IPS-11a (cell line): ENCODE results near the gene EDN2.

Experiments
- H3K4me3 ChIP-seq: one replicate; pipeline ENCODE4 v1.5.1; 2013; ENCODE audit warnings: low read depth, low read length, control low read depth

The EDN2 gene

DNA sequence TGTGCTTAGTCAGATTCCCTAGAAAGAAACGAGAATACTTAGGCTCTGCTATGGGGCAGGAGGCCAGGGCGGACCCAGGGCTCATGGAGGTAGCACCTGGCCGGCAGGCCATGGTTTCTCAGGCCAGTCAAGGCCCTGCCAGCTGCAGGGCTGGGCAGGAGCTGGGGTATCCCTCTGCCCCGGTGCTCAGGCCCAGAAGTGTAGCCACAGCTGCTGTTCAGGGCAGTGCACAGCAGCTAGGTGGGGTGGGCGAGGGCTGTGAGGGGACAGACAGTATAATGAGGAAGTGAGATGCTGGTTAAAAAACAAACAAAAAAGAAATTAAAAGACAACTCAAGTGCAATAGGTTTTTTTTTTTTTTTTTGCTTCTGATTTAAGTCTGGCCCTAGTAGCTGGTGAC is 34.0 kb upstream of the EDN2 start:
- no peak overlapping the region for H3K4me3 ChIP-seq

DNA sequence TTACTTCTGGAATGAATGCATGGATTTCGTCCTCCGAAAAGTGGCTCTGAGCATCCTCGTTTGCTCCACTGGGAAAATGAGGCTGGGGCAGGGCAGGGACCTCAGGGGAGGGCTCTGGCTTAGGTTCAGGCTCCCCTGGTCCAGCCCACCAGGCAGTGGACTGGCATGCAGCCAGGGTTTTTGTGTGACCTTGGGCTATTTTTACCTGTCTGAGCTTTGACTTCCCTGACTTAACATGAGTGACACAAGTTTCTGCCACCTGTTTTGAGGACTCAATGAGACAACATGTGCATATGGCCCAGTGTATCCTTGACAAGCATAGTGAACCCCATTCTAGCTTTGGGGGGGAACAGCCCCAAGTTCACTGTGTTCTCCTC is 32.6 kb upstream of the EDN2 start:
- no peak overlapping the region for H3K4me3 ChIP-seq

DNA sequence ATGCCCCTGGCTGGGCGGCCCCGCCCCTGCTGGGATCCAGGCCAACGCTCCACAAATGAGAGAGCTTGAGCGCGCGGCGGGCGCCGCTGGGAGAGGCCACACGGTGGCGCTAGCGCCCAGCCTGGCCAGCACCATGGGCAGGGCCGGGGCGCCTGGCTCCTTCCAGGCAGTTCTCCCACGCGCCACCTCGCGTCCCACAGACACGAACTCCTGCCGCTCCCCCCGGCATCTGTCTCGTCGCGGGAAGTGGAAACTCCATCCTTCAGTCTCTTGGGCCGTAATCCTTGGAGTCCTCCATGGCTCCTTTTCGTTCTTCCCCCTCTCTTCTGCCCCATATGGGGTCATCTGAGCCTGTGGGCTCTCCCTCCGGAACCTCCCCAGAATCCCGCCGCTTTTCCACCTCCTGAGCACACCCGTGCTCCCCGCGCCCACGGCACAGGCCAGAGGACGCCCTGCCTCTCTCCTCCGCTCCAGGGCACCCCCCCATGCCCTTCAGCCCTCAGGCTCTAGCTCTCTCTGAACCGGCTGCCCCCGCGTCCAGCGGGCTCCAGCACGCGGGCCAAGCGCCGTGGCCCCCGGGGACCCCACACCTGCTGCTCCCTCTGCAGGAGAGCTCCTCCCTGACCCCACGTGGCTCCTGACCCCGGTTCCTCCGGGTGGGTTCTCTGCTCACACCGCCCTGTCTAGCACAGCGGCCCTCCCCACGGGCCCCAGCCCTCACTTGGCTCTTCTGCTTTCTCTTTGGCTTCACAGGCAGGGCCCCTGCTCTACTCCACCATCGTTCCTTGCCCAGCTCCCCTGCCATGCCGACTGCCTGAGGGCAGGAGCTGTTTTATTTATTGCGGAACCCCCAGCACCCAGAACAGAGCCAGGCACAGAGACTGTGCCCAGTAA is 31.9 kb upstream of the EDN2 start:
- peak overlapping the region; percentile 20 for H3K4me3 ChIP-seq

DNA sequence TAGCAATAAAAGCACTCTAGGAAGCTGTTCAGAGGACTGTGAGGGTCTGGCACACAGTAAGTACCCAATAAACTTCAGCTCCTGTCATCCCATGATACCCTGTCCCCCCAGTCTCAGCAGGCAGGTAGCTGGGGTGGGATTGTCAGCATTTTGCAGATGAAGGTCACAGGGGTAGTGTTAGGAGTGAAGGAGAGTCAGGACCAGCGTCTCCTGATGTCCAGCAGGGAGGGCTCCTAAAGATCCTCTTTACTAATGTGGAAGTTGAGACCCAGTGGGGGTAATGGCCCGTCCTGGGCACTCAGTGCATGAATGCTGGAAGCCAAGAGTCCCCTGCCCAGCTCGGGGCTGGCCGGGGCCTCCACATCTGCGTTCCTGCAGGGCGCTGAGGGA is 31.3 kb upstream of the EDN2 start:
- no peak overlapping the region for H3K4me3 ChIP-seq

DNA sequence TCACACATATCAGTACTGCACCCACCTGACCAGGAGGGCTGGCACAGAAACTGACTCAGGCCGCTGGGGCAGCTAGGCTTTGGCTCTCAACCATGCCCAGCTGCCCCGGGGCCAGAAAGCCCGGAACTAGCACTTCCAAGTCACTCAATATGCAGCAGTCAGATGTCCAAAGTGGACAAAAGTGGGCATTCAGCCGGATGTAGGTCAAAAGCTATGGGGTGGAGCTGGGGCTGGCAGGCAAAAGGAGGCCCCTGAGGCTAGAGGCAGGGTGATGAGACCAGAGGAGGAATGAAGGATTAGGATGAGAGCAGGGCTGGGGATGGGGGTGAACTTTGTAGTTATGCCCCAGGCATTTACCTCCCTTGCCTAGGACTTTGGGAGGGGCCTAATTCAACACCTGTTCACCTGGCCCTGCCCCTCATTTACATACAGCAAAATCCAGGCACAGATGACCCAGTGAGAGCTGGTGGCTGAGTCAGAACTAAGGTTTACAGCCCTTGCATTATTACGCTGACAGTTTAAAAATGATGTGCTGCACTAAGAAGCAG is 30.7 kb upstream of the EDN2 start:
- no peak overlapping the region for H3K4me3 ChIP-seq

DNA sequence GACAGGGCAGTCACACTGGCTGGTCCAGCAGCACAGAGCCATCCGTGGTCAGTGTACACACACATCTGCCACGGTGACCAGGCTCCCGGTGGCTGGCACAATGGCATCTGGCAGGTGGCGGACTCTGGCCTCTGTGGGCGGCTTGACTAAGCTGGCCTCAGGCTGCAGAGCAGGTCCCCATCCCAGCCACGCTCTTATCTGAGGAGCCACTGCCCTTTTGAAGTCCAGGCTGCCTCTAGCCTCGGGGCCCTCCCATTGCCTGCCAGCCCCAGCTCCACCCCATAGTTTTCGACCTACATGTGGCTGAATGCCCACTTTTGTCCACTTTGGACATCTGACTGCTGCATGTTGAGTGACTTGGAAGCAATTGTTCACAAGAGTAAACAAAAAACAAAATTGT is 29.9 kb upstream of the EDN2 start:
- H3K4me3 ChIP-seq: no peak overlapping the region

DNA sequence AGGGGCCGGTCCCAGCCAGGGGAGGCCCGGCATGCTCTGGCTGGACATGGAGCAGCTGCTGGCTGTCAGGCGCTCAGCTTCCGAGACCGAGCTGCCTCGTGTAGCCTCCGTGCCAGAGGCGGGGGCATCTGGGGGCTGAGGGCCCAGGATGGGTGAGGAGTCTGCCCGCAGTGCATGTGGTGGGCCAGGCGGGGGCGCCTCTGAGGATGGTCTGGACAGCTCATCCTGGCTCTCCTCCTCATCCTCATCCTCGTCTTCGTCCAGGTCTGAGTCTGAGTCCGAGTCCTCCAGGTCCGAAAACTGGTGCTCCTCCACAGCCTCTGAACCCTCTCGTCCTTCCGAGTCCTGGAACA is 28.9 kb upstream of the EDN2 start:
- no peak overlapping the region for H3K4me3 ChIP-seq

DNA sequence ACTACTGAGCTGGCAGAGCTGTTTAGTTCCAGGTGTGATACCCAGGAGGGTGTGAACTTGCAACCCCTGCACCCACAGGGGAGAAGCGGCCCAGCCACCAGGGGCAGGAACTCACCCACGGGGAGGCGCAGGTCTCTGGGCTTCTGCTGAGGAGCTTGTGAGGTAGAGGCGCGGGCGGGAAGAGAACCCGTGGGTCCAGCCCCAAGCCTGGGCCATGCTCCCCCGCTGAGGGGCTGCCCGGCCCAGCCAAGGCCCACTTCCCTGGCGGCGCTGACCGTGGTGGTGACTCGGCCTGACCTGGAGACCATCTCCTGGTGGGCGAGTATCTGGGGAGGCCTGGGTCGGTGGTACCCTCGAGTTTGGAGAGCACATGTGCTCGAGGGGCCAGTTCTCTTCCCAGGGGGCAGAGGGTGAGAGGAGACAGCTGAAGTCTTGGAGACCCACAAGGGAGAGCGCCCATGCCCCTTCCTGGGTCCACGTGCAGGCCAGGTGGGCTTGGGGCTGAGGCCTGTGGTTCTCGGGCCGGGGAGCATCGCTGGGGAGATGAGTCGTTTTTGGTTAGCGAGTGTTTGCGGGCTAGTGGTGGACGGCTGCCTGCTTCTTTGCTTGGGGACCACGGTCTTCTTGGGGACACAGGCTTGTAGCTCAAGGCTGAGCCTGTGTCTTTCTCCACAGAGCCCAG is 28.4 kb upstream of the EDN2 start:
- no peak overlapping the region for H3K4me3 ChIP-seq

DNA sequence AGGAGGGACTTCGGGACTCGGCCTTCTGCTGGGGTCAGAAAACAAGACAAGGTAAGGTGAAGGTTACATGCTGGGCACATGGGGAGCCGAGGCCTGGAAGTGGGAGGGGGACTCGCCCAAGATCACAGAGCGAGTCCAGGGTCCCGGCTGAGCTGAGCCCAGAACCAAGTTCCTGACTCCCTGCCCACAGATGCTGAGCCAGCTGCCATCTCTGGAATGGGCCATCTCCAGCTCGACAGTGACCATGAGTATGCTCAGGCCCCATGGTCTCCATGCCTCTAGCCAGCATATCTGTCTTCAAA is 26.7 kb upstream of the EDN2 start:
- H3K4me3 ChIP-seq: no peak overlapping the region

DNA sequence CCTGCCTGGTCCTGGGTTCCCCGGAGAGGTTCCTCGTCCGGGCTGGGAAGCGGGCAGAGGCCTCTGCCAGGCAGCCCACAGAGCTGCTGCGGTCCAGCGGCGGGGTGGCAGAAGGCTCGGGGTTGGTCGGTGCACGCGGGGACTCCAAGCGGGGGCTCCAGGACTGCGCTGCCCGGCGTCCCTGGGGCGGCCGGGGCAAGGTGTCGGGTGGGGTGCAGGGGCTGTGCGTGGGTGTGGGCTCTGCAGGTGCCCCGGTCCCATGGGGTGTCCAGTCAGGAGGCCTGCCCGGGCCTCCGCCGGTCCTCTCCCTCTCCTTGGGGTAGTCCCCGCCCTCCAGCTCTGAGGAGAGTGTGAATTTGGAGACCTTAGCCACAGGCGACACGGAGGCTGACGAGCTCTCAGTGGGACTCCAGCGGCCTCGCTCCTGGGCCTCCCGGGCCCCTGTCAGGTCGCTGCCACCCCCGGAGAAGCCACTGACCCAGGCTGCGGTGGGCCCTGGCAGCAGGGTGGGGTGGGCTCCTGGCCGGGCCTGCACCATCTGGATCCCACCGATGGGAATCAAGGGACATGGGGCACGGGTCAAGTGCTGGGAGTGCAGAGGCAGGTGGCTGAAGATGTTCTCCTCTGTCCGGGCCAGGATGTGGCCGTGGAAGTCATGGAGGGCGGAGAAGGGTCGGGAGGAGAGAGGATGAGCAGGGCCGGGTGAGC is 26.2 kb upstream of the EDN2 start:
- no peak overlapping the region for H3K4me3 ChIP-seq

DNA sequence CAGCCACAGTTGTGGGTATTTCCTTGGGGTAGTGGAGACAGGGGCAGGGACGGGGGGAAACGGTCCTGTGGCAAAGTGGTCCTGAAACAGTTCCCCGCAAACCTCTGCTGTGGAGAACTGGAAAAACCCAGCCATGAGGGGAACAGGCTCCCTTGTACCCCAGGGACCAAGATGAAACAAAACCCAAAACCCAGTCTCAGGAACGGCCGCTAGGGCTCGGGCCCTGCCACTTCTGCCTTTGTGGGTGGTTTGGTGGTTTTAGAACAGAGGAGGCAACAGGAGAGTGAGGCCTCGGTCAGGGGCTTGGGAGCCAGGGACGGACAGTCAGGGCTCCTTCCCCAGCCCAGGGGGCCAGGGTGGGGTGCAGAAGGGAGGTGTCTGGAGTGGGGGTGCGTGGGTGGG is 24.8 kb upstream of the EDN2 start:
- H3K4me3 ChIP-seq: no peak overlapping the region

DNA sequence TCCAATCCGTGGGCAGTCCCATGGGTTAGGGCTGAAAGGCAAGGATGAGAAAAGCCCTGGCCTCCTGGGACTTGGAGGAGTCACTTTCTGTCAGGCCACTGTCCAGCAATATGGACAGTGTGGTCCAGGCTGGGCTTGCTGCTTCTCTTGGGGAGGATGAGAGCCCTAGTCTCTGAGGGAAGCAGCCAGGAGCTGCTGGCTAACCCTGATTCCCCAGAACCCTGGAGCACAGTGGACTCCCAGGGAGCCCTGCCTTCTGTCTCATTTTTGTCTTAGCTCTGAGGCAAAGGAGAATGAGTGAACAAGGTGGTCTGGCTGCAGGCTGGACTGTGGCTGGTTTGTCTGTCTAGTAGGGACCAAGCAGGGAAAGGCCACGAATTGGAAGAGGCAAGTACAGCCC is 23.8 kb upstream of the EDN2 start:
- no peak overlapping the region for H3K4me3 ChIP-seq

DNA sequence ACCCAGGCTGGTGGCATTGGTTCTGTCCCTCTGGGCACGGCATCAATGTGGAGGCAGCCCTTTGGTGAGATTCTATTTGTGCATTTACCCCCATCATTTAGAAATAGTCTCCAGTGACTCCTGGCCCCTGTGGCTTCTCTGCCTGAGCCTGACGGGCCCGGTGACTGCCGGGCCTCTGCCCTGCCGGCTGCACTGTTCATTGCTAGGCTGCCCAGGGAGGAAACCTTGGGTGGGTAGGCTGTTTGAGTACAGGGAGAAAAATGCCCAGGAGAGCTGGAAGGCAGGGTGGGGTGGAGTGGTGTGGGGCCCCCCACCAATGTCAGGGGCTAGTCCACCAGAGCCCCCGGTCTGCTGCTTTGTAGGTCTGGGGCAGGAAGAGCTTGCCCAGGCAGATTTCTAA is 23.4 kb upstream of the EDN2 start:
- H3K4me3 ChIP-seq: no peak overlapping the region

DNA sequence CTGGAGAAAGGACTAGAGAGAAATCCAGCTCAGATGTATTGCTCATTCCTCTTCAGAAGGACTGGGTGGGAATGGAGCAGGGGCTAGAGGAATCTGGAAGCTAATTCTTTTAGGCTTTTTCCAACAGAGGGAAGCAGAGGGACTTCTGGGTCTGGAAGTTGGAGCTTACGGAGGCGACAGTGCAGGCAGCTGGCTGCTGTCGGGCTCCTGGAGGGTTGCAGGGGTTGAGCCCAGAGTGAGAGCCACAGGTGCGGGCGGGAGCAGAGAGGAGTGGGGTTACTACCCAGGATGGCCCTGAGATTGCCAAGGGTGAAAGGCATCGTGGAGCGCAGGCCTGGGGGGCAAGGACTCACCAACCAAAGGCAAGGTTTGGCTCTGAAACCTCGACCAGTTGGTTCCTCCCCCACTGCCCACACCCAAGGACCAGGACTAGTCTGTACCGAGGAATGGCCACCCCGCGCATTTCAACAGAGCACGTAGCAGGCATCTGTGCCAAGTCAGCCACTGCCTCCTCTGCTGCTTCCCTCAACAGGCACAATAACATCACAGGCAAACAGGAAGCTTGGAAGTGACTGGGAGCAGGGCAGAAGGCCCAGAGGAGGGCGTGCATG is 22.7 kb upstream of the EDN2 start:
- H3K4me3 ChIP-seq: no peak overlapping the region

DNA sequence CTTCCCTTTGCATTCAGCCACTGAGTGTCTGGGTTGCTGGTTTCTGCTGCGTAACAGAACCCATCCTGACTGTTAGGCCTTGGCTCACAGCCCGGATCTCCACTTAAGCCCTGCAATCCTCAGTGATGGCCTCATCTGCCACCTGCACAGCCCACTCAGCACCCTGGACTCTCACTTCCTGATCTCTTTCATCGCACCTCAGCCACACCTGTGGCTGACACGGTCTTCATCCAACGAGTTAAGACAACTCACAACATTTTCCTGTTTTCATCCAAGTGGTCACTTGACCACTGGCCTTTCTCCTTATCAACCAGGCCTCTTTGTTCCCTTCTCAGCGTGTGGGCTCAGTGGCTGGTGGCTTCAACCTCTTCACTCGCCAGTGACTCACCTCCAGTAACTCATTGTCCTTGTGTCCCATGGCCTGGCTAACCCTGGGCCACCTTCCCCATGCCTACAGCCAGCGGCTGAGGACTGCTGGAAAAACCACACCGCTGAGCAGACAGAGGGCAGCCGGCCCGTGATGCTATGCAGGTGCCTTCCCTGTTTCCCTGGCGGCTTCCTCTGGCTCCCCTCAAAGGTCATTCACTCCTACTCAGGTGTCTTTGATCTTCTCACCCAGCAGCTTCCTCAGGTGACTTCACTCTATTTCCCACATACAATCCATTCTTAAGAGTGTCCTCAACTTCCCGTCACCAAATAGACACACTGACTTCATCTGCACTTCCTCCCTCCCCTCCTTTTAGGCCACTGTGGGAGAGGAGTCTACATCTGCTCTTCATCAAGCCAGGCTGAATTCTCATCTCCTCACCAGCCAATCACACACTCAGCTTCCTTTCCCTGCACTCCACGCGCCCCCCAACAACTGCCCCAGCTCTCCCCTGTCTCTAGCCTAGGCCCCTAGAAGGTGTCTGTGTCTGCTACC is 19.9 kb upstream of the EDN2 start:
- H3K4me3 ChIP-seq: no peak overlapping the region

DNA sequence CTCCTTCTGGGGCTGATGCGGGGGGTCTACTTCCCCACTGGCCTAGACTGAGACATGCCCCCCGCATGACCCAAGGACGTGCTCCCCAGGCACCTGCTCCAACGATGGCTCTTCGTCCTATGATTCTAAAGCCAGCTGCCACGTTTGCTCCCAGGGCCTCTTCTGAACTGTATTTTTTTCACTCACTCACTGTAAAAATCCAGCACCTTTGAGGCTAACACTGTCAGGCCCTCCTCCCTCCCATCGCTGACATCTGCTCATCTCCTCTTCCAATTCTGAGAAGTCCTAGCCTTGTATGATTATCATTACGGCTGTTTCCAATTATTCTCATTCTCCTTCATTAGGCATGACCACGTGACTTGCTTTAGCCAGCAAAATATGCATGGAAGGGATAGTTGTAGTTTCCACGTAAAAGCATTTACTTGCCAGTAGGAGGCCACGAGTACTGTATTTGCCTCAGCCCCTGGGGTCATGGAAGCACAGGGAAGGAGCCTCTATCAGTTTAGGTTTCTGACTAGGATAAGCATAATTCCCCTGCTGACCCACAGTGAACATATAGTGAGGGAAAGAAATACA is 19.1 kb upstream of the EDN2 start:
- no peak overlapping the region for H3K4me3 ChIP-seq

DNA sequence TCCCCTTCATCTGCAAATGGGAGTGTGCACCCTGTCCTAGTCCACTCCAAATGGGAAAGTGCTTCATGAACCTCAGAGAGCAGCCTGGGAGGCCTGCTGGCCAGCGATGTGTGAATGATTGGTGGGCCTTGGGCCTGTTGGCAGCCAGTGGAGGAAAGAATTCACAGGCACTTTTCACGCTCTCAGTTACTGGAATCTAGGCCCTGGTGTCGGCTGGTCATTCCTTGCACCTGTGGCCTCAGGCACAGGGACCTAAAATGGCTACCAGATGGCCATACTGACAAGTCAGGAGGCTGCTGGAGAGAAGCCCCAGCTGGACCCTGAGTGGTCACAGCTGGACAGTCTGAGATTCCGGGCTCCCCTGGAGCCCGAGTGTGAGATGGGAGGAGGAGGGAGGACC is 18.4 kb upstream of the EDN2 start:
- no peak overlapping the region for H3K4me3 ChIP-seq

DNA sequence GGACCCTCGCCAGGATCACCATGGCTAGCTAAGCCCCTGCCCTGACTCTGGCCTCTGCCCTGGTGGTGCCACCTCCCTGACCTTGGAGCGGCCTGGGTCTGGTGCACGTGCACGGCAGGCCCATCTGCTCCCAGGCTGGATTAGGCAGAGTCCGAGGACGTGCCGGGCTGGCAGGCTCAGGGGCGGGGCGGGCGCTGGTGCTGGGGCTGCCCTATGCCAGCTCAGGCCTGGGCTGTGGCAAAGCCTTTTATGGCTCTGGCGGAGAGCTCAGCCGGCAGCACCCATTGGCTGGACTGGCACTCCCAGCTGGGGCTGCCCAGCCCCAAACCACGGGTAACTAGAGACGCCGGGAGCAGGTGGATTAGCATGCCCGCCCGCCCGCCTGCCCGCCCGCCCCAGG is 17.1 kb upstream of the EDN2 start:
- no peak overlapping the region for H3K4me3 ChIP-seq

DNA sequence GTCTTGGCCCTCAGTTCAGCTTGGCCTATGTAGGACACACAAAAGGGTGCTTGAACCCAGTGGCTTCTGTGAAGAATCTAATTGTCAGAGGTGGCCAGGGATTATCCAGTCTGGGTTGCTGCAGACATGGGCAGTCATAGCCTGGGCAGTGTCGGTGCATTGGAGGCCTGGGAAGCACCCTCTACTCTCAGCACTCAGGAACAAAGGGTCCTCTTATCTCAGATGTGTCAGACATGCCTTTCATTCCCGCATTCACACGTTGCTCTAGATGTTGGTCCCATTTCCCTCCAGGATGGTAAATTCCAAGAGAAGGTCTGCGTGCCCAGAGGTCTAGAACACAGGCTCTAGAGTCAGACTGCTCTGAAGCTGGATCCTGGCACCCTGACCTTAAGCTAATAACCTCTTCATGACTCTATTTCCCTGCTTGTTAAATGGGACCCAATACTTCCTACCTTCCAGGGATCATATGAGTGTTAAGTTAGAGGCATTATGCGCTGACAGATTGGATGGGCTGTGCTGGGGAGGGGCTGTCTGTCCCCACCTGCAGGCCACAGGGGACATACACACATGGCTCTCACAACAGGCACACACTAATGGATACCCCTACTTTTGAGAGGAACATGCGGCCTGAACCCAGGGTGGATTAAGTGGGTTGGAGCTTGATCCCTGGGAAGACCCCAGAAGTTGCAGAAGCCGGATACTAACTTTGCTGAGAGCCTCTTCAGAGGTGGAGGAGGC is 16.5 kb upstream of the EDN2 start:
- no peak overlapping the region for H3K4me3 ChIP-seq

DNA sequence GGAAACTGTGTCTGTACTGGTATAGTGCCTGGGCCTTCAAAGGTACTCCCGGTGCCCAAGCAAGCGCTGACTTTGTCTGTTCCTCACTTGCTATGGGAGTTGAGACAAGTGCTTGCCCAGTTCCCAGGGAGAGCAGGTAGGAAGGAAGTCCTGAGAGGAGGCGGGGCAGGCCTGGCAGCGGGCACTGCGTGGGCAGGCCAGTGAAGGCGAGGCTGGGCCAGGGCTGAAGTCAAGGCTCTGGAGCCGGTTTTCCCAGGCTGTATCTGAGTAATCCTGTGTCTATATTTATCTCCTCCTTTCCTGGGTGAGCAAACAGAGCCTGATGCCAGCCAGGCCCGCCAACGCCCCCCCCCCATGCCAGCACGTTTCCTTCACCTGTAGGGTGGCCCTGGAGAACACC is 15.9 kb upstream of the EDN2 start:
- no peak overlapping the region for H3K4me3 ChIP-seq
